ENCODE results near the gene CIB1. TPM values are rescaled to one million over a fixed set of nuclear protein-coding genes. Genes with fewer than 3 reads are reported as not detected.
"Not testable (repeated sequence)": the region's sequence is repeated elsewhere in the genome, so short reads cannot be mapped to it uniquely, and the experiment has no call there.

Gene CIB1
- polyA plus RNA-seq, 4 donors: 107 to 360 (median 288) TPM

GRCh38 chr15:90191794-90192509 lies 41.8 kb downstream of the CIB1 start:
- no peak for FAIRE-seq
- no peak overlapping the region for H3K4me3 ChIP-seq (ENCODE audit: low read depth in 1 of 3, low read length in 3 of 3)
- WGBS, 3 donors: 8 to 26% (median 15%) methylated on average over 7 of the region's 7 CpGs

GRCh38 chr15:90191344-90191687 lies 42.4 kb downstream of the CIB1 start:
- H3K4me3 ChIP-seq (ENCODE audit: low read depth in 1 of 3, low read length in 3 of 3): no peak overlapping the region
- no peaks in the 10 kb centered on the region for H3K27me3 ChIP-seq (ENCODE audit: control insufficient read depth in 3 of 3, insufficient read depth in 3 of 3, low read length in 3 of 3)
- no peaks in the 10 kb centered on the region for H3K9me3 ChIP-seq (ENCODE audit: control insufficient read depth in 2 of 2, insufficient read depth in 1 of 2, low read depth in 1 of 2, low read length in 1 of 2)
- peak overlapping the region; percentile 75 to 93 (median 90) for H3K27ac ChIP-seq (ENCODE audit: low read depth in 1 of 3, low read length in 2 of 3)
- DNase-seq (peak in 1 of 2 donors; percentile 35), FAIRE-seq (no peak)
- peaks cover 10 to 45% (median 19%) of the 10 kb centered on the region in 3 donors for H3K4me1 ChIP-seq (ENCODE audit: control insufficient read depth in 3 of 3, insufficient read depth in 2 of 3, low read depth in 1 of 3, low read length in 2 of 3)
- peaks cover 0 to 29% (median 0%) of the 10 kb centered on the region in 3 donors for H3K36me3 ChIP-seq (ENCODE audit: control insufficient read depth in 3 of 3, insufficient read depth in 2 of 3, low read depth in 1 of 3, low read length in 3 of 3)
- 28 to 64% (median 50%) methylated on average over 3 of the region's 3 CpGs for WGBS, 3 donors

More at GRCh38 chr15:90191794-90192509, 41.8 kb downstream of the CIB1 start:
- peak; percentile 94 for DNase-seq
- H3K9me3 ChIP-seq (ENCODE audit: control insufficient read depth in 2 of 2, insufficient read depth in 1 of 2, low read depth in 1 of 2, low read length in 1 of 2): no peaks in the 10 kb centered on the region
- H3K36me3 ChIP-seq (ENCODE audit: control insufficient read depth in 3 of 3, insufficient read depth in 2 of 3, low read depth in 1 of 3, low read length in 3 of 3): peaks cover 0 to 28% (median 0%) of the 10 kb centered on the region in 3 donors
- no peaks in the 10 kb centered on the region for H3K27me3 ChIP-seq (ENCODE audit: control insufficient read depth in 3 of 3, insufficient read depth in 3 of 3, low read length in 3 of 3)
- H3K27ac ChIP-seq (ENCODE audit: low read depth in 1 of 3, low read length in 2 of 3): peak overlapping the region; percentile 75 to 93 (median 90)
- peaks cover 10 to 45% (median 19%) of the 10 kb centered on the region in 3 donors for H3K4me1 ChIP-seq (ENCODE audit: control insufficient read depth in 3 of 3, insufficient read depth in 2 of 3, low read depth in 1 of 3, low read length in 2 of 3)

GRCh38 chr15:90190606-90191343 lies 43.0 kb downstream of the CIB1 start:
- DNase-seq (peak; percentile 84 to 85), FAIRE-seq (no peak)
- no peaks in the 10 kb centered on the region for H3K9me3 ChIP-seq (ENCODE audit: control insufficient read depth in 2 of 2, insufficient read depth in 1 of 2, low read depth in 1 of 2, low read length in 1 of 2)
- no peak overlapping the region for H3K4me3 ChIP-seq (ENCODE audit: low read depth in 1 of 3, low read length in 3 of 3)
- H3K27ac ChIP-seq (ENCODE audit: low read depth in 1 of 3, low read length in 2 of 3): peak overlapping the region; percentile 75 to 93 (median 90)
- no peaks in the 10 kb centered on the region for H3K27me3 ChIP-seq (ENCODE audit: control insufficient read depth in 3 of 3, insufficient read depth in 3 of 3, low read length in 3 of 3)
- WGBS, 3 donors: 42 to 66% (median 46%) methylated on average over 10 of the region's 10 CpGs
- peaks cover 10 to 45% (median 19%) of the 10 kb centered on the region in 3 donors for H3K4me1 ChIP-seq (ENCODE audit: control insufficient read depth in 3 of 3, insufficient read depth in 2 of 3, low read depth in 1 of 3, low read length in 2 of 3)
- H3K36me3 ChIP-seq (ENCODE audit: control insufficient read depth in 3 of 3, insufficient read depth in 2 of 3, low read depth in 1 of 3, low read length in 3 of 3): peaks cover 0 to 34% (median 0%) of the 10 kb centered on the region in 3 donors

GRCh38 chr15:90189781-90190467 lies 43.8 kb downstream of the CIB1 start:
- WGBS, 3 donors: 71 to 78% (median 76%) methylated on average over 10 of the region's 10 CpGs
- Histone ChIP-seq H3K36me3 (ENCODE audit: control insufficient read depth in 3 of 3, insufficient read depth in 2 of 3, low read depth in 1 of 3, low read length in 3 of 3) (peaks cover 0 to 27% (median 0%) of the 10 kb centered on the region in 3 donors), H3K4me1 (ENCODE audit: control insufficient read depth in 3 of 3, insufficient read depth in 2 of 3, low read depth in 1 of 3, low read length in 2 of 3) (peaks cover 10 to 49% (median 19%) of the 10 kb centered on the region in 3 donors), H3K27ac (ENCODE audit: low read depth in 1 of 3, low read length in 2 of 3) (peak overlapping the region; percentile 75 to 93 (median 90)), H3K9me3 (ENCODE audit: control insufficient read depth in 2 of 2, insufficient read depth in 1 of 2, low read depth in 1 of 2, low read length in 1 of 2) (no peaks in the 10 kb centered on the region), H3K4me3 (ENCODE audit: low read depth in 1 of 3, low read length in 3 of 3) (no peak overlapping the region), H3K27me3 (ENCODE audit: control insufficient read depth in 3 of 3, insufficient read depth in 3 of 3, low read length in 3 of 3) (no peaks in the 10 kb centered on the region)
- FAIRE-seq: no peak
- no peak for DNase-seq

GRCh38 chr15:90188914-90189748 lies 44.6 kb downstream of the CIB1 start:
- WGBS, 3 donors: 77 to 86% (median 79%) methylated on average over 8 of the region's 8 CpGs
- H3K4me1 ChIP-seq (ENCODE audit: control insufficient read depth in 3 of 3, insufficient read depth in 2 of 3, low read depth in 1 of 3, low read length in 2 of 3): peaks cover 10 to 54% (median 19%) of the 10 kb centered on the region in 3 donors
- H3K9me3 ChIP-seq (ENCODE audit: control insufficient read depth in 2 of 2, insufficient read depth in 1 of 2, low read depth in 1 of 2, low read length in 1 of 2): no peaks in the 10 kb centered on the region
- no peak for FAIRE-seq
- H3K27me3 ChIP-seq (ENCODE audit: control insufficient read depth in 3 of 3, insufficient read depth in 3 of 3, low read length in 3 of 3): no peaks in the 10 kb centered on the region
- peaks cover 0 to 26% (median 0%) of the 10 kb centered on the region in 3 donors for H3K36me3 ChIP-seq (ENCODE audit: control insufficient read depth in 3 of 3, insufficient read depth in 2 of 3, low read depth in 1 of 3, low read length in 3 of 3)
- H3K27ac ChIP-seq (ENCODE audit: low read depth in 1 of 3, low read length in 2 of 3): peak overlapping the region in 2 of 3 donors; percentile 90 to 93
- DNase-seq: no peak
- H3K4me3 ChIP-seq (ENCODE audit: low read depth in 1 of 3, low read length in 3 of 3): no peak overlapping the region

GRCh38 chr15:90188065-90188464 lies 45.7 kb downstream of the CIB1 start:
- Histone ChIP-seq H3K4me1 (ENCODE audit: control insufficient read depth in 3 of 3, insufficient read depth in 2 of 3, low read depth in 1 of 3, low read length in 2 of 3) (peaks cover 5 to 54% (median 17%) of the 10 kb centered on the region in 3 donors), H3K36me3 (ENCODE audit: control insufficient read depth in 3 of 3, insufficient read depth in 2 of 3, low read depth in 1 of 3, low read length in 3 of 3) (peaks cover 0 to 17% (median 0%) of the 10 kb centered on the region in 3 donors)
- H3K4me3 ChIP-seq (ENCODE audit: low read depth in 1 of 3, low read length in 3 of 3); H3K27ac ChIP-seq (ENCODE audit: low read depth in 1 of 3, low read length in 2 of 3); H3K27me3 ChIP-seq (ENCODE audit: control insufficient read depth in 3 of 3, insufficient read depth in 3 of 3, low read length in 3 of 3); H3K9me3 ChIP-seq (ENCODE audit: control insufficient read depth in 2 of 2, insufficient read depth in 1 of 2, low read depth in 1 of 2, low read length in 1 of 2); FAIRE-seq; DNase-seq: not testable (repeated sequence)
- 94 to 96% (median 95%) methylated on average over 7 of the region's 7 CpGs for whole genome bisulfite sequencing, 3 donors

GRCh38 chr15:90187257-90187868 lies 46.4 kb downstream of the CIB1 start:
- H3K4me1 ChIP-seq (ENCODE audit: control insufficient read depth in 3 of 3, insufficient read depth in 2 of 3, low read depth in 1 of 3, low read length in 2 of 3): peaks cover 5 to 48% (median 15%) of the 10 kb centered on the region in 3 donors
- peaks cover 0 to 17% (median 0%) of the 10 kb centered on the region in 3 donors for H3K36me3 ChIP-seq (ENCODE audit: control insufficient read depth in 3 of 3, insufficient read depth in 2 of 3, low read depth in 1 of 3, low read length in 3 of 3)
- H3K4me3 ChIP-seq (ENCODE audit: low read depth in 1 of 3, low read length in 3 of 3): peak overlapping the region in 1 of 3 donors; percentile 19
- H3K27ac ChIP-seq (ENCODE audit: low read depth in 1 of 3, low read length in 2 of 3): peak overlapping the region in 1 of 3 donors; percentile 64
- DNase-seq (no peak), FAIRE-seq (no peak)
- H3K9me3 ChIP-seq (ENCODE audit: control insufficient read depth in 2 of 2, insufficient read depth in 1 of 2, low read depth in 1 of 2, low read length in 1 of 2): no peaks in the 10 kb centered on the region
- 71 to 86% (median 79%) methylated on average over 7 to 8 of the region's 8 CpGs for WGBS, 3 donors
- H3K27me3 ChIP-seq (ENCODE audit: control insufficient read depth in 3 of 3, insufficient read depth in 3 of 3, low read length in 3 of 3): no peaks in the 10 kb centered on the region
